ENCODE results near the gene EPGN.
"Not testable (repeated sequence)": the region's sequence is repeated elsewhere in the genome, so short reads cannot be mapped to it uniquely, and the experiment has no call there.

EPGN gene

DNA sequence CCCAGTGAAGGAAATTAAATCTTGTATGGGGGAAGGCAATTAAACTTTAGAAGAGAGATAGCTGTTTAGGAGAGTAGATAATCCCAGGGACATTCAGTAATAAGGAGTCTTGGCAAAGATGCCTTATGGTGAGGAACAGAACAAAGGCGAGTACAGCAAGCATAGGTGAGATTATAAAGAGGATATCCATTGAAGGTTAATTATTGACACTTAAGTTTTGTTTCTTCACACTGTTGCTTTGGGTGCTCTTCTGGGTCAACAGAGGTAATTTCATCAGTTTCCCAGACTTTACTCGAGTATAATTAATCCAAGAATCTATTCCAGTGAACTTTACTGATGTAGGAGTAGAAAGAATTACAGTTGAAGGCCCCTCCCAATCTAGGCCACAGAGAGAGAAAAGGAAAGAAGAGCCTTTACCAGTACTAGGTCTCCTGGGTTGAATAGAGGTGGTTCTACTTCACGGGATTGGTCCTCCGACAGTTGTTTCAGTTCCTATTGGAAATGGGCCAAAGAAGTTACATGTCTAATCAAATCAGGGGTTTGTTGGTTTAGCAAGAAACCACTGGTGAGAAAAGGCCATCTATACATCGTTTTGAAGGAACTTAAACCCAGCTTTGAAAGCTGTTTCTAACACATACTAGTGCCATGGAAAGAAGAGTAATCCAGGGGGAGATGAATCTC is 27.2 kb downstream of the EPGN start:
- DNase-seq (ENCODE audit: insufficient read length, low spot score), result no peak
- peak; percentile 76 for FAIRE-seq

DNA sequence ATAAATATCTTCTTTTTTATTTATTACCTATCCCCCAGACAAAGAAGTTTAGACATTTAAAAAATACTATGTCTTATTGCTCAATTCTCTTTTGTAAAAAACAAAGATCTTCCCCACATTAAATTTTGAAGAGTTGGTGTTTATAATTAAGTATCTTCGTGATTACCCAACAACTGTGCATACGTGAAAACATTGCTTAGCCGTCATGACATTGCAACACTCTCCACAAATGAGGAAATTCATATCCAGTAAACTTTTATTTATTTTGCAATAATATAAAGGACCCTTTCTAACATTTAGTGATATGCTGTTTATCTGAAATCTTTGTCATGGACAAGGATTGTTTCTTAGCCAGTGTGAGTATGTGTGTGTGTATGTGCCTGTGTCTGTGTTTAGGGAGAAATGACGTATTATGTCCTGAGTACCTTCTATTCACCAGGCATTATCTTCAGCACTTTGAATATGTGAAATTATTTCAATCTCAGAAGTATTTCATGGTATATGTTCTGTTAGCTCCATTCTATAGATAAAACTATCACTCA is 30.6 kb downstream of the EPGN start:
- no peak for FAIRE-seq
- no peak for DNase-seq (ENCODE audit: insufficient read length, low spot score)

DNA sequence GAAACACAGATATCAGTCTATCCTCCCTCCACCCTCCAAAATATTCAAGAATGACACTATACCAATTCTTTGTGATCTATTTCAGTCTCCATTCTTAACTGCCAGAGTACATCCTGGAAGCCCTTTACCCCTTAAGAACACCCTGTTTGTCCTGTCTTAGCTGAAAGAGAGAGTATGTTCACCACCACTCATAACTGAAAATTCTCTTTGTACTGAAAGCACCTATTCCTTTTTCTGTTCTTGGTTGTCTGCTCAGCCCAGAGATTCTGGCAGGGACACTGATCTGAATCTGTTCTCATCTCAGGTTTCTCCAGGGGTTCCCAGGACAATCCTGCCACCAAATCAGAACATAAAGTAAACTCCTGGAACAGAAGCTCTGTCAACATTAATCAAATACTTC is 31.2 kb downstream of the EPGN start:
- no peak for DNase-seq (ENCODE audit: insufficient read length, low spot score)
- no peak for FAIRE-seq

DNA sequence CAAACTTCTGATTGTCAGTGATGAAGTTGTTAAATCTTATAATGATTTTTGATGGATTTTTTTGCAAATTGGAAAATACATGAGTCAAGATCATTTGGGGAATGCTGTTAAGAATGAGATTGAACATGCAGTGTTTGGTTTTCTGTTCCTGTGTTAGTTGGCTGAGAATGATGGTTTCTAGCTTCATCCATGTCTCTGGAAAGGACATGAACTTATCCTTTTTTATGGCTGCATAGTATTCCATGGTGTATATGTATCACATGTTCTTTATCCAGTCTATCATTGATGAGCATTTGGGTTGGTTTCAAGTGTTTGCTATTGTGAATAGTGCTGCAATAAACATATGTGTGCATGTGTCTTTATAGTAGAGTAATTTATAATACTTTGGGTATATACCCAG is 32.2 kb downstream of the EPGN start:
- not testable (repeated sequence) for DNase-seq (ENCODE audit: insufficient read length, low spot score); FAIRE-seq

DNA sequence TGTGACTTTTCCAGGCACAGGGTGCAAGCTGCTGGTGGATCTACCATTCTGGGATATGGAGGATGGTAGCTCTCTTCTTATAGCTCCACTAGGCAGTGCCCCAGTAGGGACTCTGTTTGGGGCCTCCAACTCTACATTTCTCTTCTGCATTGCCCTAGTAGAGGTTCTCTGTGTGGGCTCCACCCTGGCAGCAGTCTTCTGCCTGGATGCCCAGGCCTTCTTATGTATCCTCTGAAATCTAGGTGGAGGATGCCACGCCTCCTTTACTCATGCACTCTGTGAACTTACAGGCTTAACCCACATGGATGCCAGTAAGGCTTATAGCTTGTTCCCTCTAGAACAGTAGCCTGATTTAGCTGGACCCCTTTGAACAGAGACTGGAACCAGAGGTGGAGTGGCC is 35.8 kb downstream of the EPGN start:
- FAIRE-seq (no peak), DNase-seq (ENCODE audit: insufficient read length, low spot score) (no peak)

DNA sequence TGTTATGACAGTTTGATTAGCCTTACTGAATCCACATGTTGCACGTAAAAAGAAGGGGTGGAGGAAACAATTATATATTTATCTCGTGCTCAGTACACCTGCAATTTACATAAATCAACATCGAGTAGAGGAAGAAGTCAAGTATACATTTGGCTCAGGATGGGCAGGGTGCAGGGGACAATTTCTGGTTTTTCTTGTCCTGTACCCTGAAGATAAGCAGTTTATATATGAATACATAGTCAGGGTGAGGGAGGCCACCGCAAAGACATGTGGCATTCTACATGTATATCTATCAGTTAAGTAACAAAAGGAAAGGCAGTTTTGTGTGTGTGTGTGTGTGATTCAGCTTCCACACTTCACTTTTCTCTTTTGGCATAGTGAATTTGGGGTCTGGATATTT is 45.6 kb downstream of the EPGN start:
- DNase-seq (ENCODE audit: insufficient read length, low spot score) (no peak), FAIRE-seq (no peak)

DNA sequence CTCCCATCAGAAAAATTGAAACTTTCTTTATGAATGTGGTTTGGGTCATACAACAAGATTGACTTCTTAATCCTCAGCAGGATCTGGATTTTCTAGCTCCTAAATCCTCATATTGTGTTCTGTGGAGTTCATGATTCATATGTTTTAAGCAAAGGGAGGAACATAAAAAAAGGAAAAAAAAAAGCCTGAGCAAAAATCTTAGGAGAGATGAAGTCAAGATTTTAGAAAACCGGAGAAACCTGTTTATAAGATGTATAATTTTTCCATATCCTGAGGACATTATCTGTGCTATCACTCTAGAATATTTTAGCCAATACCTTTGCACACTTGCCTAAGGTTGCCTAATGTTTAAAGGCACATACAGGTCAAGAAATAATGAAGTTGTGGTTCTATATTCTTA is 49.7 kb downstream of the EPGN start:
- FAIRE-seq (no peak), DNase-seq (ENCODE audit: insufficient read length, low spot score) (no peak)

DNA sequence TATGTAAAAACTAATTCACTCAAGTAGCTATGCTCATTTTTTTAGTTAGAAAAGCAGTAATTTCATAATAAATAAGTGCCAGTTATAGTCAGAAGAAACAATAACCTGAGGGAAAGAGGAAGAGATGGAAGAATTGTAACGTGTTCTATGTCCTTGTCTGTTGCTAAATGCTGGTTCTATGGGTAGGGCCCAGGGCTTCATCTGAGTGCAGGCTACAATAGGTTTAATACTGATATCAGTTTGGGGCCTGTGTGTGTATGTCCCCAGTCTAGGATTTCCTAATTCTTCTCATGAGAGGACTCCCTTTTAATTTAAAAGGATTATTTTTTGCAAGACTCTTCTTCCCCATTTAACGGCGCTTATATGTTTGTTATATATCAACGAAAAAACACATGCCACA is 53.4 kb downstream of the EPGN start:
- FAIRE-seq (no peak), DNase-seq (ENCODE audit: insufficient read length, low spot score) (no peak)

DNA sequence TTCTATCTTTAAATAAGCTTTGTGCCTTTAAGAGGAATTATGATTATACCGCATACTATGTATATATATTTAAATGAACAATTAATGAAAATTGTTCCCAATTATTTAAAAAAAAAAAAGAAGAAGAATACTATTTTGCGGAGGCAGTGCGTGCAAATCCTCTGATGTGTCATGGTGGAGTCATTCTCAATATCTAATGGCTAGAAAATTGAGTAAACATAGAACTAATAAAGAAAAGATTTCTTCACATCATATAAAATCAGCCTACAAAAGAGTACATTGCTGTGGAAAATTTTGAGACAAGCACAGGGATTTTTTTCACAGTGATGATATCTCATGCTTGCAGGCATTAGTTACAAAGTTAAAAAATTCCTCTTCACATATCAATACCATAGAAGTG is 54.1 kb downstream of the EPGN start:
- FAIRE-seq (no peak), DNase-seq (ENCODE audit: insufficient read length, low spot score) (no peak)

DNA sequence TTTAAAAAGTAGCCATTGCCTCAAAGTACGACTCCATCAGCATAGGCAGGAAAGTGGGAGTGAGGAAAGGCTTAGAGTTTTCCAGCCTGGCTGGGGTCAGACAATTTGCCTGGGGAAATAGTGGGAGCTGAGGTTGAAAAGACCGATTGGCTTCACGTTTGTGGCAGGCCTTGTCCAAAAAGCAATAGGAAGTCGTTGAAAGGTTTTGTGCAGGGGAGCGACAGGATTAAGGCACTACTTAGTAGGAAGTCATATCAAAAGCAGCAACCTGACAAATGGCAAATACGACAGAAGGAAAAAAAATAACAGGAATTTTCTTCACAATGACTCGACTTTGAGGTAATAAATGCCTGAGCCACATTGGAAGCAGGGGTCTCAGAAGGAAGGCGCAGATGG is 56.0 kb downstream of the EPGN start:
- no peak for DNase-seq (ENCODE audit: insufficient read length, low spot score)

DNA sequence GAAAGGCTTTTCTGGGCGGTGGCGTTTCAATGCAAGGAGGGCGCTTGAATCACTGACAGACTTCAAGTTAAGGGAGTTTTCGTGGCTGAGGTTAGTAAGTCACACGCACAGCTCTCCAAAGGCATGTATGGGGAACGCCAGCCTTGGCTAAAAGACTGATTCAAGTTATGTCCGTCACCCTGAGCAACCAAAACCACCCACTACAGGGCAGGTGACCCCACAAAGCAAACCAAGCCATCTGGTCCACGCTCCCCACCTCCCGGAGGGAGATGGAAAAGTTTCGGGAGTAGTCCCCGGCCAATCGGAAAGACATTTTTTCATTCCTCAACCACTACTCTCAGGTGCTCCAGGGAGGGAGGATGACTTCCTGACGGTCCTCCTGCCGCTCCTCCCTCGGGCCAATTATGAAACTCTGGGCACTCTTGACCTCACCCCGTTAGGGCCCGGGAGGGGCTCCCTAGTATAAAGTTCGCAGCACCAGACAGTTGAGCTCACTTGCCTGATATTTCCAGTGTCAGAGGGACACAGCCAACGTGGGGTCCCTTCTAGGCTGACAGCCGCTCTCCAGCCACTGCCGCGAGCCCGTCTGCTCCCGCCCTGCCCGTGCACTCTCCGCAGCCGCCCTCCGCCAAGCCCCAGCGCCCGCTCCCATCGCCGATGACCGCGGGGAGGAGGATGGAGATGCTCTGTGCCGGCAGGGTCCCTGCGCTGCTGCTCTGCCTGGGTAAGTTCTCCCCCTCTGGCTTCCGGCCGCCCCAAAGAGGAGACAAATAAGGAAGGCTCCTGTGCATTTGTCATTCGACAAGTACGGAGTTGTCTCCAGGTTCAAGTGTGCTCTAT is 56.6 kb downstream of the EPGN start, which contains the start of gene EREG:
Gene EREG, plus strand, starts transcription at position 494 of the 840 bp plus-strand sequence. Its CDS starts 164 bp downstream, at position 658.
- DNase-seq (ENCODE audit: insufficient read length, low spot score), result no peak
- no peak for FAIRE-seq

More for the DNA sequence above, 56.0 kb downstream of the EPGN start:
- no peak for FAIRE-seq

DNA sequence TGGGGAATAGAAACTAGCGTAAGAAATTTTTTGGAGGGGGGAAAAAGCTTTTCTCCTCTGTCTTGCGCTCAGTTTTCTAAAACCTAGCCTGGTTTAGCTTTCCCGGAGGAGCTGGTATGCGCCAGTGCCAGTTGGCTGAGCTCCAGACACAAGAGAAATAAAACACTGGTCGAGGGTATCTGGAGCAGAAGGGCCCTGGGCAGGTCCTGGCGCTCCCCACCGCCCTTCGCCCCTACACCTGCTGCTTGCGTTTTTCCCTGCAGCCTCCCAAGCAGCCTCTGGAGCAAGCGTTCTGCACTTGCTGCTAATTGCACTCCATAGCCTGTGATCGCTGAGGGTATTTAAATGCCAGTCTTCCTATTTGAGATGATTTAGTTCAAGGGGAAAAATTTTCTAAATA is 57.5 kb downstream of the EPGN start:
- no peak for DNase-seq (ENCODE audit: insufficient read length, low spot score)
- FAIRE-seq, result peak; percentile 42

Data from GM19239 (cell line).